ENCODE data around the gene CHSY1.

DNA sequence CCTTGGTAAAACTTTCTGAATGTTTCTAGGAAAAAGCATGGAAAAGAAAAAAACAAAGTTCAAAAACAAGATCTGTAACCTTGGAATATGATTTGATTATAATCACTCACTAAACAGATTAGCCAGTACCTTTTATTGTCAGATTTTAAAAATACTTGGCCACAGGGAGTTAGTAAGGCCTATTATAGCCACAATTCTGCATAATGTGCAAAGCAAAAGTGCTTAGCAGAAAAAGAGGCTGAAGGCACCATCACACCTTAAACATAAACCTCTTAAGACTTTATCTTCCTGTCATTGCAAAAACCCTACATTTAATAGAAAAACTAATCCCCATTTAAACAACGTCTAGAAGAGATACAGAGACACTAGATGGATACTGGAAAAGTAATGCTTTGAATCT lies 41.8 kb downstream of the CHSY1 start:
- TF ChIP-seq TCF12 (IDR thresholded peaks at IDR 0.05; ENCODE audit: low read depth): no peak
- no peak for TF ChIP-seq RAD21 (IDR thresholded peaks at IDR 0.05; ENCODE audit: low read depth)
- TF ChIP-seq, protein P1, sequence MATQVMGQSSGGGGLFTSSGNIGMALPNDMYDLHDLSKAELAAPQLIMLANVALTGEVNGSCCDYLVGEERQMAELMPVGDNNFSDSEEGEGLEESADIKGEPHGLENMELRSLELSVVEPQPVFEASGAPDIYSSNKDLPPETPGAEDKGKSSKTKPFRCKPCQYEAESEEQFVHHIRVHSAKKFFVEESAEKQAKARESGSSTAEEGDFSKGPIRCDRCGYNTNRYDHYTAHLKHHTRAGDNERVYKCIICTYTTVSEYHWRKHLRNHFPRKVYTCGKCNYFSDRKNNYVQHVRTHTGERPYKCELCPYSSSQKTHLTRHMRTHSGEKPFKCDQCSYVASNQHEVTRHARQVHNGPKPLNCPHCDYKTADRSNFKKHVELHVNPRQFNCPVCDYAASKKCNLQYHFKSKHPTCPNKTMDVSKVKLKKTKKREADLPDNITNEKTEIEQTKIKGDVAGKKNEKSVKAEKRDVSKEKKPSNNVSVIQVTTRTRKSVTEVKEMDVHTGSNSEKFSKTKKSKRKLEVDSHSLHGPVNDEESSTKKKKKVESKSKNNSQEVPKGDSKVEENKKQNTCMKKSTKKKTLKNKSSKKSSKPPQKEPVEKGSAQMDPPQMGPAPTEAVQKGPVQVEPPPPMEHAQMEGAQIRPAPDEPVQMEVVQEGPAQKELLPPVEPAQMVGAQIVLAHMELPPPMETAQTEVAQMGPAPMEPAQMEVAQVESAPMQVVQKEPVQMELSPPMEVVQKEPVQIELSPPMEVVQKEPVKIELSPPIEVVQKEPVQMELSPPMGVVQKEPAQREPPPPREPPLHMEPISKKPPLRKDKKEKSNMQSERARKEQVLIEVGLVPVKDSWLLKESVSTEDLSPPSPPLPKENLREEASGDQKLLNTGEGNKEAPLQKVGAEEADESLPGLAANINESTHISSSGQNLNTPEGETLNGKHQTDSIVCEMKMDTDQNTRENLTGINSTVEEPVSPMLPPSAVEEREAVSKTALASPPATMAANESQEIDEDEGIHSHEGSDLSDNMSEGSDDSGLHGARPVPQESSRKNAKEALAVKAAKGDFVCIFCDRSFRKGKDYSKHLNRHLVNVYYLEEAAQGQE (IDR thresholded peaks at IDR 0.05; ENCODE audit: low read depth): no peak
- TF ChIP-seq NFIC (IDR thresholded peaks at IDR 0.05): no peak
- TF ChIP-seq TEAD4 (IDR thresholded peaks at IDR 0.05): no peak
- TF ChIP-seq CEBPB (IDR thresholded peaks at IDR 0.05): no peak
- no peak for TF ChIP-seq EP300 (IDR thresholded peaks at IDR 0.05; ENCODE audit: borderline replicate concordance)
- no peak for TF ChIP-seq YY1 (IDR thresholded peaks at IDR 0.05; ENCODE audit: low read depth)
- TF ChIP-seq, protein P2, sequence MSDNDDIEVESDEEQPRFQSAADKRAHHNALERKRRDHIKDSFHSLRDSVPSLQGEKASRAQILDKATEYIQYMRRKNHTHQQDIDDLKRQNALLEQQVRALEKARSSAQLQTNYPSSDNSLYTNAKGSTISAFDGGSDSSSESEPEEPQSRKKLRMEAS (IDR thresholded peaks at IDR 0.05): no peak
- no peak for TF ChIP-seq CREB1 (IDR thresholded peaks at IDR 0.05; ENCODE audit: low read depth)
- TF ChIP-seq FOXM1 (IDR thresholded peaks at IDR 0.05; ENCODE audit: borderline replicate concordance, low read depth): no peak
- TF ChIP-seq EGR1 (IDR thresholded peaks at IDR 0.05): no peak
- TF ChIP-seq TAF1 (IDR thresholded peaks at IDR 0.05; ENCODE audit: low read depth): no peak

Measured in Ishikawa (cell line).